ENCODE data around the gene HNRNPH2. TPM values are rescaled to one million over a fixed set of nuclear protein-coding genes. Genes with fewer than 3 reads are reported as not detected.

Gene HNRNPH2
- total and polyA plus RNA-seq, 8 donors, result 66.2 to 107 (median 99.2) TPM

DNA sequence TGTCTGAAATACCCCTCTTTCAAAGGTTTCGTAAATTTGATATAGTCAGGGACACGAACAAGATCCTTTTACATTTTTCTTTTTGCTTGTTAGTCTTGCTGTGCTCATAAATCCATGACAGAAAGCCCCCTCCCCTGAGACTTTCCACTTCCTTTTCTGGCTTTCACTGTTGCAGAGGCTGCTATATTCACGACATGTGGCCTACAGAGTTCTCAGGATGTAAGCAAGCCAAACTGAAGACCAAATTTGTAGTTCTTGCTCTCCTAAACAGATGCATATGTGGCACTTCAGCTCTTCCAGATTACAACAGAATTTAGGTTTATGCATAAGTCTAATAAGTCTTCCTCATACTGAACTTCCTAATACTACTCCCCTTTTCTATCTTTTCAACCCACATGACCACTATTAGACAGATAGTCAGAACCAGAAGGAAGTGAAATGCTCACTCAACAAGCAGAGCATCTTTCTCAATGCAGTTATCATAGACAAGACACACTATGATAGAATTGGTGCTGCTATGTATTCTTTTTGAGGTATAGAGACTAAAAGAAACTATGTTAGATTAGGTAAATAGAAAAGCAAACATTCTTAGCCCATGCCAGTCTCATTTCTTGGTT is 37.0 kb upstream of the HNRNPH2 start:
- Histone ChIP-seq H3K27me3 (no peaks in the 10 kb centered on the region), H3K4me3 (no peak overlapping the region), H3K36me3 (peaks cover 0 to 5% of the 10 kb centered on the region in 2 donors), H3K27ac (no peak overlapping the region), H3K4me1 (no peaks in the 10 kb centered on the region), H3K9me3 (no peaks in the 10 kb centered on the region)
- DNase-seq, result no peak
- intact Hi-C loops (cut with DNase I), result no loop called here
- no peak for ATAC-seq
- TF ChIP-seq CTCF (IDR thresholded peaks at IDR 0.05), result no peak

DNA sequence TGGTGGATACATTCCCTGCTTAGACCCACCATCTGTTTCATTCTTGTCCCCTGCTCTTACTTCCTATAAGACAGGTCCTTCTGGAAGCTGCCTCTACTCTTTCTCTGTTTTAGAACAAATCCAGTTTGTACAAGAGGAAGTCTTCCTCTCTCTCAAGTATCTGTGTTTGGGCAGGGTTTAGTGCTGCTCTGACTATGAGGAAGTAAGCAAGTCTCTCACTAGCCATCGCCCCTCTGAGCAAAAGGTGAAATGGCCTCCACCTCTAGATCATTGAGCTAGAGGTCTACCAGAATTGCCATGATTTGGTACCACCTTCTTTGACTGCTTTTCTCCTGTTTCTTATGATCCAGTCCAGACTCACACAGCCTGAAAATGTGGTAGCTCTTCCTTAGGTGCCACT is 30.5 kb upstream of the HNRNPH2 start:
- ATAC-seq (no peak), DNase-seq (no peak)
- Histone ChIP-seq H3K27ac (no peak overlapping the region), H3K36me3 (no peaks in the 10 kb centered on the region), H3K9me3 (no peaks in the 10 kb centered on the region), H3K4me1 (no peaks in the 10 kb centered on the region), H3K4me3 (no peak overlapping the region), H3K27me3 (no peaks in the 10 kb centered on the region)
- intact Hi-C loops (cut with DNase I), result no loop called here
- no peak for TF ChIP-seq CTCF (IDR thresholded peaks at IDR 0.05)

- no peaks in the 10 kb centered on the region for H3K27me3 ChIP-seq
- DNase-seq (no peak), ATAC-seq (no peak)
- no peak for TF ChIP-seq CTCF (IDR thresholded peaks at IDR 0.05)
- no peaks in the 10 kb centered on the region for H3K36me3 ChIP-seq
- no peaks in the 10 kb centered on the region for H3K9me3 ChIP-seq
- no peaks in the 10 kb centered on the region for H3K4me1 ChIP-seq
- no peak overlapping the region for H3K4me3 ChIP-seq
- intact Hi-C loops (cut with DNase I), result no loop called here
- H3K27ac ChIP-seq, result no peak overlapping the region
Observed at GRCh38 chrX:101383679-101384205, 24.3 kb upstream of the HNRNPH2 start.

- H3K36me3 ChIP-seq, result no peaks in the 10 kb centered on the region
- H3K4me3 ChIP-seq, result peak overlapping the region in 1 of 2 donors; percentile 41
- H3K27me3 ChIP-seq, result no peaks in the 10 kb centered on the region
- peak overlapping the region in 1 of 2 donors; percentile 69 for H3K27ac ChIP-seq
- DNase-seq (no peak), ATAC-seq (no peak)
- intact Hi-C loops (cut with DNase I), result no loop called here
- H3K9me3 ChIP-seq, result no peaks in the 10 kb centered on the region
- no peak for TF ChIP-seq CTCF (IDR thresholded peaks at IDR 0.05)
- no peaks in the 10 kb centered on the region for H3K4me1 ChIP-seq
Observed at GRCh38 chrX:101385026-101385684, 22.9 kb upstream of the HNRNPH2 start.

DNA sequence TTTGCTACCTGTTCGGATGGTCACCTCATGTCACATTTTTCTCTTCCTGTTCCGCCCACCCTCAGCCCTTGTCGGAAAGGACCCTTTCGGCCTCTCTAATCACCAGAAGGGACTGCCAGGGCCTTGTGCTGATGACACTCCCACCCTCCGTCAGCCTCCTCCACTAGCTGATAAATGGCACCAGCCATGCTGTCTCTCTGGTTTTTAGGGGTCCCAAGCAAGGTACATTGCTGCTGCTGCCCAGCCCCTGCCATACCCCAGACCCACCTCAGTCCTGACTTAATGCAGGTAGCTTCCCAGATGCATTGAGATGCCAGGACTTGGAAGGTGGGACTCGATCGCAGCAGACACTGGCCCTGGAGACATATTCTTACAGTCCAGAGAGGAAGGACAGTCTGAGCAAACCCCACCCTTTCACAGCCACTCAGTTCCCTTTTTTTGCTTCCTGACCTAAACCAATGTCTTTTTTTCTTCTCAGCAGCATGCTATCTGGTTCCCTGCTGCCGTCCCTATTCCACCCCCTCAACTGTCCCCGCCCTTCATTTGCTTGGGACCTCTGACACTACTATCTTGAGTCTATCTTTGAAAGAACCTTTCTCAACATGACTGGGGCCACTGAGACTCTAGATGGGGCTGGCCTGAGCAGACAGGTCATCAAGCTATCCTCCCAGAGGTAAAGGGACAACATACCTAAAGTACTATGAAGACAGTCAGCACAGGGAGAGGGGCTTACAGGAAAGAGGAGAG is 22.1 kb upstream of the HNRNPH2 start, which contains the start of gene BTK:
Gene BTK (minus strand): TSS at position 397 of the 747 bp plus-strand sequence. CDS start 10,907 bp downstream, outside the sequence.
- no peak for TF ChIP-seq CTCF (IDR thresholded peaks at IDR 0.05)
- intact Hi-C loops (cut with DNase I), result no loop called here
- ATAC-seq, result peak; percentile 45
- peak in 1 of 4 donors; percentile 37 for DNase-seq
- Histone ChIP-seq H3K9me3 (no peaks in the 10 kb centered on the region), H3K27me3 (no peaks in the 10 kb centered on the region), H3K4me1 (no peaks in the 10 kb centered on the region), H3K36me3 (no peaks in the 10 kb centered on the region), H3K4me3 (peak within 1 kb of the TSS in 1 of 2 donors; percentile 41), H3K27ac (peak within 1 kb of the TSS in 1 of 2 donors; percentile 69)

All from left lung (tissue), 10 donors.